T-helper 1 cell treated with Interleukin-12 subunit alpha and Interleukin-12 subunit beta and Interleukin-4 antibody, amounts not matched to agents 30 ng/mL and 1 ng/mL, for 36 hours (primary cell): Measurements from ENCODE around the gene ANP32A. TPM values are rescaled to one million over a fixed set of nuclear protein-coding genes. Genes with fewer than 3 reads are reported as not detected.

Source experiments
- intact Hi-C: fragments of 100-400 bp; cut with micrococcal nuclease; formaldehyde crosslinking; loops from one replicate; pipeline ENCODE4 v1.15.1; 2024
- total RNA-seq: library from RNA; stranded (reverse); gene quantifications from 2 replicates; pipeline ENCODE4 v1.2.3, GENCODE V29; 2022

Gene ANP32A
- total RNA-seq, 1 donor from 2014 or later: 302 TPM

DNA sequence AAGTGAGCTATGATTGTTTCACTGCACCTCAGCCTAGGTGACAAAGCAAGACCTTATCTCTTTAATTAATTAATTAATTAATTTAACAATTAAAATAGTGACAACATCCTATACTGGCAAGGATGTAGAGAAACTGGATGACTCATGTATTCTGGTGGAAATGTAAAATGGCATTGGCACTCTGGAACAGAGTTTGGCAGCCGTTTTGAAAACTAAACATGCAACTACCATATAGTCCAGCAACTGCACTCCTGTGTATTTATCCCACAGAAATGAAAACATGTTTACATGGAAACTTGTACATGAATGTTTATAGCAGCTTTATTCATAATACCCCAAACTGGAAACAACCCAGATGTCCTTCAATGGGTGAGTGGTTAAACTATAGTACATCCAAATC lies 56.6 kb downstream of the ANP32A start:
- intact Hi-C loops: loop anchor here (5.0 kb wide), 1 partner anchor 1422 kb away; no protein-coding TSS in a partner anchor

DNA sequence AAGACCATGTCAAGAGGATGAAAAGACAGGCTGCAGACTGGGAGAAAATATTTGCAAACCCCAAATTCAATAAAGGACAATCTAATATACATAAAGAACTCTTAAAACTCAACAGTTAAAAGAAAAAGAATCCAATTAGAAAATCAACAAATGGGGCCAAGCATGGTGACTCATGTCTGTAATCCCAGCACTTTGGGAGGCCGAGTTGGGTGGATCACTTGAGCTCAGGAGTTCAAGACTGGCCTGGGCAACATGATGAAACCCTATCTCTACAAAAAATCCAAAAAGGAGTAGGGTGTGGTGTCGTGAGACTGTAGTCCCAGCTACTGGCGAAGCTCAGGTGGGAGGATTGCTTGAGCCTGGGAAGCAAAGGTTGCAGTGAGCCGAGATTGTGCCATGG lies 57.6 kb downstream of the ANP32A start:
- intact Hi-C loops: loop anchor here (5.0 kb wide), 1 partner anchor 1421 kb away; no protein-coding TSS in a partner anchor

DNA sequence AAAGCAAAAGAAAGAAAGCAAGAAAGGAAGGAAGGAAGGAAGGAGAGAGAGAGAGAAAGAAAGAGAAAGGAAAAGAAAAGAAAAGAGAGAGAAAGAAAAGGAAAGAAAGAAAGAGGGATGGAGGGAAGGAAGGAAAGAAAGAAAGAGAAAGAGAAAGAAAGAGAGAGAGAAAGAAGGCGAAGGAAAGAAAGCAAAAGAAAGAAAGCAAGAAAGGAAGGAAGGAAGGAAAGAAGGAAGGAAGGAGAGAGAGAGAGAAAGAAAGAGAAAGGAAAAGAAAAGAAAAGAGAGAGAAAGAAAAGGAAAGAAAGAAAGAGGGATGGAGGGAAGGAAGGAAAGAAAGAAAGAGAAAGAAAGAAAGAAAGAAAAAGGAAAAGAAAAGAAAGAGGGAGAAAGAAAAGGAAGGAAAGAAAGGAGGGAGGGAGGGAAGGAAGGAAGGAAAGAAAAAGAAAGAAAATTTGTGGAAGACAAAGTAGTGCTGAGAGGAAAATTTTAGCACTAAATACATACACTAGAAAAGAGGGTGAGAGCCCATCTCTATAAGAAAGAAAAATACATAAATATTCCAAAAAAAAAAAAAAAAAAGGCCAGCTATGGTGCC lies 60.6 kb downstream of the ANP32A start:
- intact Hi-C loops: loop anchor here (5.0 kb wide), 1 partner anchor 1418 kb away; no protein-coding TSS in a partner anchor

DNA sequence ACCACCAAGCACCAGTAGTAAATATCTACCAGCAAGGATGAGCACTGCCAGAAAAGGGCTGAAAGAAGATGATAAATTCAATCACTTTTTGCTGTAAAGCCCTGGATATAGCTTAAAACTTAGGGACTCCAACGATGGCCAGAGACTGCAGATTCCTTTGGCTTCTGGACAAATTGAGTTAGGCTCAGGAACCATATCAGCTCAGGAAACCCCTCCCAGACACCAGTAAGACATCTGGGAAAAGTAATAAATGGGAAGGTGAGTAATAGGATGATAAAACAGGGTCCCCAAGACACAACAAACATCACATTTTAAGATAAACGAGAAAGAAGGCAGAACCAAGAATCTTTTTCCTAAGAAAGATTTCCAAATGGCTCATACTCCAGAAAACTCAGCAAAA lies 65.0 kb downstream of the ANP32A start:
- intact Hi-C loops: loop anchor here (2.0 kb wide), 1 partner anchor 61 kb away; no protein-coding TSS in a partner anchor

DNA sequence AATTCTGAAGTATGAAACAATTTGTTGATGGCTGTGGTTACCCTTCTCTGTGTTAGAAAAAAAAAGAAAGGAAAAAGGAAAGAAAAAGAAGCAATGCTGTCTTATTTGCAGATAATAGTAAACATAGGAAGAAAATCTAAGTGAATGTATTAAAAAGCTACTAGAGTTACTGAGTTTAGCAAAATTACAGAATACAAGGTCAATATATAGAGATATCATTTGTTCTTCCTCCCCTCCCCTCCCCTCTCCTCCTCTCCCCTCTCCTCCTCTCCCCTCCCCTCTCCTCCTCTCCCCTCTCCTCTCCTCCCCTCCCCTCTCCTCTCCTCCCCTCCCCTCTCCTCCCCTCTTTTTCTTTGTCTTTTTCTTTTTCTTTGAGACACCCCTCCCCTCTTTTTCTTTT lies 69.1 kb downstream of the ANP32A start:
- intact Hi-C loops: no loop called here

DNA sequence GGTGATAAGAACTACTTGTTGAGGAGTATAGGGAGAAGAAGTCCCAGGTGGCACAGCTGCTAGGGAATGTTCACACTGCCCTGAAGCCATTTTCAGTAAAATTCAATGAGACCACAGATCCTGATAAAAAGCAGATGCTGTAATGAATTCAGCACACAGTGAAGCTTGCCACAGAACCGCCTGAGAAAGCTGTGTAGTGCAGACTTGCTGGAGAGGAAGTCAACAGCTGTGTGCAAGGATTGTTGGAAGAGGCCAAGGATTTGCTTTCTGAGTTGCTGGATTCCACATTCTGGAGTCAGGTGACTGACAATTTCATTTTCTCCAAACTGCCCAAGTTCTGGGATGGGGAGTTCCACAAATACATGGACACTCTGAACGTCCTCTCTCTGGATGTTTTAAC lies 70.9 kb downstream of the ANP32A start:
- intact Hi-C loops: no loop called here

DNA sequence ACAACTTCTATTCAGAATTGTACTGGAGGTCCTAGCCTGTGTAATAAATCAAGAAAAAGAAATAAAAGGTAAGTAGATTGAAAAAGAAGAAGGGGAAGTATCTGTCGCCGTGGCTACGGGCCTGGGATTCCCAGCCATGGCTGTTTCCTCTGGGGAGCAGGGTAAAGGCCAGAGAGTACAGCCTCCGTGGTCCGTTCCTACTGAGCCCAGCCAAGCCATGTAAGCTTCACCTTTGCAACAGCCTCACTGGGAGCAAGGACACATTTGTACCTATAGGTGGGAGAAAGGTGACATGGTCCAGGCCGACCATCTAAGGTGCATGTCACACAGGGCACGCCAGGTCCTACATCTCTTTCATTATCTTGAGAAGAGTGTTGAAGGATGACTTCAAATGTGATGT lies 71.3 kb downstream of the ANP32A start:
- intact Hi-C loops: no loop called here

DNA sequence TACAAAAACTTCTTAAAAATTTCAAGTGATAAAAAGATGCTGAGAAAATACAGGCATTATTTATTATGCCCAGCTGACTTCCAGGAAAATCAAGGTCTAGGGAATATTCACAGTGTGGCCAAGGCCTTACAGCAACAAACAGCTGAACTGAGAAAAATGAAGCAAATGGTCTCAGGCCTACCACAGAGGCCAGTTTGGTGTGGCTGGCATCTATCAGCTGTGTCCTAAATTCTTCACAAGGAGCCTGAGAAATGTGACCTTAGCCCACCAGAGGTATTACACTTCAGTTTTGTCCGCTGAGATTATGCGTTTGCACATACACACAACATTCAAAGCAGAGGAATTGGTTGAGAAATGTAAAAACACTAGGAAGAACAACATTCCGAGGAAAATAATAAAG lies 77.4 kb downstream of the ANP32A start:
- intact Hi-C loops: no loop called here

DNA sequence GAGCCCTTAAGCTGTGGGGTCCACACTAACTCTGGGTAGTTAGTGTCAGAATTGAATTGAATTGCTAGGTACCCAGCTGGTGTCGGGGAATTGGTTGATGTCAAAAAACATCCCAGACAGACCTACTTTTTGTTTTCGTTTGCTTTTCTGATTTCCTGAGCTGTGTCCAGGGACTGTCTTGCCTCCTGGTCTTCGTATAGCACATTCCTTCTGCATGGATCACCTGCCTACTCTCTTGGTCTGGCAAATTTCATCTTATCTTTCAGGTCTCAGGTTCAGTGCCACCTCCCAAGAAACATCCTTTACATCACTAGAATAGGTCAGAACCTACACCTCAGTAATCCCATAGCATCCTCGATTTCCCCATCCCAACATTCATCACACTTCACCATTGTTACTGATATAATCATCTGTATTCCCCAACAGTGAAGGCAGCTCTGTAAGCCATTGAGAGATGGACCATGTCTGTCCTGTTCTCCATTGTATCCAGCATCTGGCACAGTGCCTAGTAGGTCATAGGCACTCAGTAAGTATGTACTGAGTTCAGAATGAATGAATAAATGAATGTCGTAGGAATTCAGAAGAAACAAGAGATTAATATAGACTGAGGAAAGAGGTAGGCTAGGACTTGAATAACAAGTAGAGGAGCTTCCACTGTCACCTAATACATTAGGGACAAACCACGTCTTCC lies 81.2 kb downstream of the ANP32A start:
- intact Hi-C loops: no loop called here

DNA sequence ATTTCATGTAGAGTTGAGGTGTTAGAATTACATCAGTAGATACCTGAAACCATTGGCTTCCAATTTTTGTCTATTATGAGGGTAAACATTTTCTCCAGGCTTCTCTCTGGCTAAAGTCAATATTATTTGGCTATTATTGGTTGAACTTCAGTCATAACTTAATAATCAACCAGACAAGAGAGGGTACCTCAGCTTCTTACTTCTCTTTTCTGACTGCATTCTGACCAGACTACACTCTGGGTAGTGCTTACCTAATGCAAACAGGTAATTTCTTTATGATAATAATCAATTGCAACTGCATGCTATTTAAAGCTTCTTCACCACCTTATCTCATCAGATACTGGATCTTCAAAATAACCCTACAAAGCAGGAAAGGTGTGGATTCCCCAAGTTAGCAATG lies 85.1 kb downstream of the ANP32A start:
- intact Hi-C loops: no loop called here

DNA sequence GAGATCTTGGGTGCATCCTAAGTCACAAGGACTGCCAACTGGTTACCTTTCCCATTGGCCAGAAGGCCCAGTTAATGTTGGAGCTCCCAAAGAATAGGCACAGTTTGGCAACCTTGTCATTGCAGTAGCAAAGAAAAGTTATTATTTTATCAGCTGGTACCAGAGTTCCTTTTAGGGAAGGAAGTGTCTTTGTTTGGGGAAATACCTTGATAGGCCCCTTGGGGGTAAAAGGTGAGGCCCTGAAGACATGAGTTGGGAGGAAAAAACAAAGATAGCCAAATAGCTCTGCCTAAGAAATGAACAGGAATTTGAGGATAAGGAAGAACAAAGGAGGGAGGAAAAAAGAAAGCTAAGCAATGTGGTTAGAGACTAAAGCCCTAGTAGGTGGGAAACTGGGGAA lies 85.8 kb downstream of the ANP32A start:
- intact Hi-C loops: no loop called here

DNA sequence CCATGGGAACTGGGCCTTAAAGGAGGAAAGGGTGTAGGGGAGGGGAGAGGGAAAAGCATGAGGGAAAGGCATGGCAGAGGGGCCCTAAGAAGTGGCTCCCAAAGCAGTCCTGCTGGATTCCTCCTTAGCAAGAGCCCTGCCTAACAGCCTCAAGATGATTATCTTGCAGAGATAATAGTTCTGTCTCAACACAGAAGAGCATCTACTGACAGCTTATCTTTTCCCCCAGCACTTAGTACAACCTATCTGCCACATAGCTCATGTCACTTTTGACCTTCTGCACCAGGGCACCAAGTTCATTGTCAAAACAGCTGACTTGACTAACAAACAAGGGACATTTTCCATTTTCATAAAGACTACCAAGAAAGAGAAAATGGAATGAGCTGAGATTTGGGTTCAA lies 86.3 kb downstream of the ANP32A start:
- intact Hi-C loops: no loop called here

DNA sequence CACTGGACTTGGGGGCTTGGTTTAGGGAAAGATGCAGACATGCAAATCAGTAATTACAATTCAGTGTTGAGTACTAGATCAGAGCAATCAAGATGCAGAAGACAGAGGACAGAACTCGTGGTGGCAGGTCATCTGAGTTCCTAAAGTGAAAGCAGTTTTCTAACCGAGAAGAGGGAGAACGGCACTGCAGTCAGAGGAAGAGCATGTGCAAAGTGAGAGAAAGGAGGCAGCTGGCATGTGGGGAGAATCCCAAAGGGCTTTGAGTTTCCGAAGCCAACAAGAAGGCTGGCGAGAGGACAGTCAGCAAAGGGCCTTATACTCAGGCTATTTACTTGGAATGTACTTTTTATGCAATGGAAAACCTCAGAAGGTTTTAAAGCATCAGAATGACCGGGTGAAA lies 87.0 kb downstream of the ANP32A start:
- intact Hi-C loops: no loop called here

DNA sequence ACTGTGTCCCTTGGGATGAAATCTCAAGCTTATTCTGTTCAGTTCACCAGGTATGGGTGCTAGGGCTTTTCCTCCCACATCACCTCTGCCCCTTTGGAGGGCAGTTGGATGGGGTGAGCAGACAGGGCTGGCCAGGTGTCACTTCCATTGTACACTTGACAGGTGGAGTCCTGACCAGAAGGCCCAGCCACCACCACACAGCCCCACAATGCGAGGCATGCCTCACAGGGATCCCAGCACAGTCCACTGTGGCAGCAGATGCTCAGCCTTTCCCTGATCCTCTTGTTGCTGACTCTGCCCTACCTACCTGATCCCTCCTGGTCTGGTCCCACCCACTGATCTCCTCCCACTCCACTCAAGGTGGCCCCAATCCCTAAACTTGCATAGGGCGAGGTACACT lies 88.2 kb downstream of the ANP32A start:
- intact Hi-C loops: no loop called here

DNA sequence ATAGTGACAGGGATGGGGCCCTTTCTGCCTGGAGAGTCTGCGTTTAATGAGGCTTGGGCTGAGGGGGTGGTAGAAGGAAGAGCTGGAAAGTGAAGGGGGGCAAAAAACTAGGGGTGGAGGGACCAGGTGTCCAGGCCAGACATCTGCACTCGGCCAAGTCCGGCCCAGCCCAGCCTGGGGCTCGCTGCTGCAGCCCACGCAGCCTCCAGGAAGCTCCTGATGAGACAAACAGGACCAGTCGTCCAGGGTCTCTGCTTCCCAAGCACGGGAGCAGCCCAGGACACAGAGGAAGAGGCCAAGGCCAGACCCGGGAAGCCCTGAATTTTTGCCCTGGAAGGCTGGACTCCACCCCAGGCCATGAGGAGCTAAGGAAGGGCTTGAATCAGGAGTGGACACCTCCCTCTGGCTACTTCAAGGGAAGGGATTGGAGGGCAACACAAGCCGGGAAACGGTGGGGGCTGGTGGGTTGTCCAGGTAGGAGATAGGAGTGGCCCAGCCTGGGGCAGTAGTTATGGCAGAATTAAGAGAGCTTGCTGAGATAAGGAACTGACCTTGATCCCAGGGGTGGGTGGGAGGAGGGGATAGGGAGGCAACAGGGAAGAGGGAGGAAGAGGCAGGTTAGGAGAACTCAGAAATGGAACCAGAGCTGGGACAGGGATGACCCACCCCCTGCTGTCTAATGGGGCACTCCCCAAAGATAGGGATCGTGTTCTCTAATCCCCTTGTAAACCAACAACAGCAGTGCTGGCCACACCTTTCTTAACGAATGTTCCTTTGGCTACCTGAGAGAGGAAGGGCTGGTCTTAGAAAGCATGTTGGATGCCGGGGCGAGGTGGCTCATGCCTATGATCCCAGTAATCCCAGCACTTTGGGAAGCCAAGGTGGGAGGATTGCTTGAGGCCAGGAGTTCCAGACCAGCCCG lies 89.5 kb downstream of the ANP32A start:
- intact Hi-C loops: loop anchor here (1.0 to 2.0 kb wide), 3 partner anchors 52 to 144 kb away; no protein-coding TSS in a partner anchor

DNA sequence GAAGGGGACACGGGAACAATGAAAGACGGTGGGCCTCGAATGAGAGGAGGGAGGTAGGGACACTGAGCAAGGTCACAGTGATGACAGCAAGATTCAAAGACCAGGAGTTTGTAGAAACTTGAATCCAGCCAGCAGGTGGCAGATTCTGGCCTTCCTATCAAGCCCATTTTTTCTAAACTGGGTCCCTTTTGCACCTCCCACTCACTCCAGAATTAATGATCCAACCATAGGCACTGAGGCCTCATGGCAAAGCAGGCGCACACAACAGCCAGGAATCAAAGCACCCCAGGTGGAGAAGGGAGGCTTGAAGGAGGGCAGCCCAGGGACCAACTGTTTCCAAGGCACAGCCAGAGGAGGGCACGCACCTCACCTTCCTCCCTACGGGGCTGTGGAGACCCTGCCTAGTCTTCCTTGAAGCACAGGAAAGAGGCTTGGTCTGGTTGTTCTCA lies 90.2 kb downstream of the ANP32A start:
- intact Hi-C loops: loop anchor here (1.0 to 2.0 kb wide), 3 partner anchors 52 to 145 kb away; no protein-coding TSS in a partner anchor

DNA sequence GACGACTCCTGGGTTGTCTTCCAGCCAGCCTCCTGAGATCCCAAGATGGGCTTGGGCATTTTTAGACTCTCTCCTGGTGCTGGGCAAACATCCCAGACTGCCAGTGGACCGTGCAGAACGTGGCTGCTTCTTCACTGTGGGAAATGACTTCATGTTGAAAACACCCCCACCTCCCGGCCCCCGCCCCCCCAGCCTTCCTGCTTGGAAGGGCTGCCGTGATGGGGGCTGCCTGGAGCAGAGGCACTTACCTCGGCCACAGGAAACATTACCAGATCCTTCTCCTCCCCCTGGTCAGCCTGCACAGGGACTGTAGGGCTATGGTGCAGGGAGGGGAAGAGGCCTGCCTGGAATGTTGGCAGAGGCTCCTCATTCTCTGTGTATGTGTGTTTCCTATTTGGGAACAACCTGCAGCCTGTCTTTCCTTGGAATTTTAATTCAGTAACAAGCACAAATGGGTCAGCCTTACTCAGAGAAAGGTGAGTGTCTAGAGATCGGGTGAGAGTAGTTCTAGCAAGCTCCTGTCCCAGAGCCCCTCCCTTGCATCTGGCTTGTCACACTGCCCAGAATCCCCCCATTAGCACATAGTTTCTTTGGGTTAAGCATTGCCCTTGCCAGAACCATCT lies 90.8 kb downstream of the ANP32A start:
- intact Hi-C loops: loop anchor here (1.0 to 2.0 kb wide), 3 partner anchors 53 to 145 kb away; no protein-coding TSS in a partner anchor
